H1 (cell line): ENCODE results near the gene HRH3.

Experiments used
- BACH1 ChIP-seq: IDR thresholded peaks from 2 replicates; pipeline ENCODE4 v1.6.1; 2012; ENCODE audit warnings: low read length, improper control_type of control experiment
- POLR2A ChIP-seq, 2 experiments: IDR thresholded peaks; 1 replicate in 1 of 2; 2 replicates in 1 of 2; pipeline ENCODE4 v1.6.1; 2011; ENCODE audit warnings: low read depth in 2 of 2, low read length in 2 of 2, mild to moderate bottlenecking in 2 of 2; ENCODE audit errors: control extremely low read depth in 1 of 2
- SIN3A ChIP-seq, 2 experiments: IDR thresholded peaks in 1 of 2; conservative IDR thresholded peaks in 1 of 2; 2 replicates each; pipeline ENCODE4 v1.6.1; 2011 to 2012; ENCODE audit warnings: low read length in 2 of 2, improper control_type of control experiment in 1 of 2, low read depth in 1 of 2, mild to moderate bottlenecking in 1 of 2

GRCh38 chr20:62269871-62270270 lies 49.8 kb upstream of the HRH3 start:
- TF ChIP-seq POLR2A (IDR thresholded peaks at IDR 0.05; ENCODE audit: control extremely low read depth in 1 of 2, low read depth in 2 of 2, low read length in 2 of 2) = no peak
- TF ChIP-seq BACH1 = no peak
- no peak for TF ChIP-seq SIN3A (conservative IDR thresholded peaks at IDR 0.05 in 1 of 2, IDR thresholded peaks at IDR 0.05 in 1 of 2; ENCODE audit: low read depth in 1 of 2, low read length in 2 of 2)
